Uterus (tissue), 2 donors: Measurements from ENCODE around the gene HOXB2.

ENCODE experiments used
- CTCF ChIP-seq, 4 experiments: fragments of 200-600 bp in 2 of 4; fragments of 450-650 bp in 2 of 4; sonication (generic) in 2 of 4; IDR thresholded peaks; one replicate each; pipeline ENCODE4 v1.5.1; 2016 to 2019; ENCODE audit warnings: antibody characterized with exemption in 4 of 4, mild to moderate bottlenecking in 2 of 4, moderate library complexity in 1 of 4
- POLR2A ChIP-seq, 2 donors: fragments of 450-650 bp; IDR thresholded peaks; one replicate each; pipeline ENCODE4 v1.6.1; 2016; ENCODE audit warnings: antibody characterized with exemption in 2 of 2, mild to moderate bottlenecking in 1 of 2, moderate library complexity in 1 of 2

- TF ChIP-seq CTCF (IDR thresholded peaks at IDR 0.05) (no peak), POLR2A (IDR thresholded peaks at IDR 0.05) (no peak)
These were observed 4.7 kb downstream of the HOXB2 start for GRCh38 chr17:48540213-48540612.
